GM19467 (cell line): ENCODE measurements around the gene ESPL1.

Experiments
- ATAC-seq: cut with Tn5 transposase; IDR thresholded peaks from one replicate; pipeline ENCODE4 v1.9.1; 2021; ENCODE audit warnings: mild to moderate bottlenecking, moderate library complexity; ENCODE audit not compliant: unreplicated experiment

The ESPL1 gene

GRCh38 chr12:53230108-53230845 is 37.8 kb upstream of the ESPL1 start:
- no peak for ATAC-seq

GRCh38 chr12:53231671-53231920 is 36.5 kb upstream of the ESPL1 start:
- no peak for ATAC-seq

DNA sequence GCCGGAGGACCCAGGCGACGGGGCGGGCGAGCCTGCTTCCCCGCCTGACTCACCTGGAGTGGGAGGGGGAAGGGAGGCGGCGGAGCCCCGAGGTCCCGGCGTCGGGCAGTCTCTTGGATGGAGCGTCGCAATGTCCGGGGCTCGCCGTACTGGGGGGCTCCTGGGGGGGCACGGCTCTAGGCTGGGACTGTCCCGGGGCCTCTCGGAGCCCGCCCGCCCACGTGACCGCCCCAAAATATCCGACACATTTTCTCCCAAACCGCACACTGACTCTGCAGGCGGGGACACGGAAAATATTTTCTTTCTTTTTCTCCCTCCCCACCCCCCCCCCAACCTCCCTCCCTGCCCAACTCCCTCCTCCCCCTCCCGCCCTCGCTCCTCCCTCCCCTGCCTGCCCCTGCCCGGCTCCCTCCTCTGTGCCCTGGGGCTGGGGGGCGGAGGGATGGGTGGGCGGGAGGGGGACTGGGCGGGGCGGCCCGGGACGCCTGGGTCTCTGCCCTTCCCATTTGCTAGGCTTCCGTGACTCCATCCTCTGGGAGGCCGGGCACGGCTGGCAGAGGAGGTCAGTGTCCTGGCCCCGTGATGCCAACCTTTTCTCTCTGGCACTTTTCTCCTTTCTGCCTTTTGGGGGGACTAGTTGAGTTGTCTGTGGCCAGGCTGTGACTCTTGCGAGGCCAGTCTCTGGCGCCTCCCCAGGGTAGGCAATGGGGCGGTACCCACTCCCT is 36.0 kb upstream of the ESPL1 start, which contains the start of gene RARG:
Gene RARG, minus strand, starts transcription at position 289 of the 725 bp plus-strand sequence. CDS start 4,664 bp downstream, outside the sequence.
- no peak for ATAC-seq

GRCh38 chr12:53232646-53233461 is 35.2 kb upstream of the ESPL1 start:
- ATAC-seq = no peak

- ATAC-seq = no peak
Measured at GRCh38 chr12:53233671-53234121, 34.4 kb upstream of the ESPL1 start.

GRCh38 chr12:53234271-53234914 is 33.7 kb upstream of the ESPL1 start:
- ATAC-seq = no peak

DNA sequence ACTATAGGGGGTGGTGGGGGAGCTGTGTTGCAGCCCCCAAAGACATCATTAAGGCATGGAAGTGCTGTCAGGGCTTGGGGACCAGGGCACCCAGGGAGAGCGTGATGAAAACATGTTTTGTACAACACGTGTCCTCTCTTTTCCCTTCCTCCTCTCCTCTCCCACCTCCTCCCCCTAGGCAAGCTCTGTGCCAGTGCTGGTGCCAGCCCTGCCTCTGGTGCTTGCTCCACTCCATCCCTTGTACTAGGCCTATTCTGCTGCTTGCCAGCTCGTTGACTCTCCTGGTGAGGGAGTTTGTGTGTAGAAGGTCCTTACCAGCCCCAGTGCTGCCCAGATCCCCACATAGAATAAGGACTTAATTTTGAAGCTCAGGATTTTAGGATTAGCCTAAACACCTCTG is 32.9 kb upstream of the ESPL1 start:
- ATAC-seq = no peak

GRCh38 chr12:53235742-53236442 is 32.2 kb upstream of the ESPL1 start:
- ATAC-seq = no peak

DNA sequence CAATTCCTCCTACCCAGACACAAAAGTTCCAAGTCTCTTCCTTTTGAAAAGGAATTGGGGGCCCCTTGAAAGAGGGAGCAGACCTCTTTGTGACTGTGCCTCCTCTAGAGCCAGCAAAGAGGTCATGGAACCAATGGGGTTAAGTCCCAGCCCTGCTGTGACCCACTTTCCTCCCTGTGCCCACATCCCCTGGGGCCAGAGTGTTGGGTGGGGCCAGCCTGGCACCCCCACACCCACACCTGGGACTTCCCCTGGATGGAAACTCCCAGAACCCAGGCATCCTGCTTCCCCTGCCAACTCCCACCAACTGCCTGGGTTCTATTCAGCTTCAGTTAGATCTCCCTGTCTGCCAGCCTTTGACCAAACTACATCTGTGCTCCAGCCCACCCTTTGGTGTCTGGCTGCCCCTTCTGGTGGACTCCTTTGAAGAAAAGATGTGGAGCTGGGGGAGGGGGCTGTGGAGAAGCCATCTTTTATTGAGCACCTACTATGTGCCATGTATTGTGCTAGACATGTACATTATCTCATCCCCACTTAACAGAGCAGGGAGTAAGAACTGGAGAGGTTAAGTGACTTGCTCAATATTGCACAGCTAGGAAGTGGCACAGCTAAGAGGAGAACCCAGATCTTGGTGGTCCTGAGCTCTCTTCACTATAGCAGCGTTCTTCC is 31.5 kb upstream of the ESPL1 start:
- ATAC-seq = no peak

- ATAC-seq = no peak
Measured at GRCh38 chr12:53239643-53240258, 28.3 kb upstream of the ESPL1 start.

GRCh38 chr12:53241623-53242412 is 26.3 kb upstream of the ESPL1 start:
- no peak for ATAC-seq

DNA sequence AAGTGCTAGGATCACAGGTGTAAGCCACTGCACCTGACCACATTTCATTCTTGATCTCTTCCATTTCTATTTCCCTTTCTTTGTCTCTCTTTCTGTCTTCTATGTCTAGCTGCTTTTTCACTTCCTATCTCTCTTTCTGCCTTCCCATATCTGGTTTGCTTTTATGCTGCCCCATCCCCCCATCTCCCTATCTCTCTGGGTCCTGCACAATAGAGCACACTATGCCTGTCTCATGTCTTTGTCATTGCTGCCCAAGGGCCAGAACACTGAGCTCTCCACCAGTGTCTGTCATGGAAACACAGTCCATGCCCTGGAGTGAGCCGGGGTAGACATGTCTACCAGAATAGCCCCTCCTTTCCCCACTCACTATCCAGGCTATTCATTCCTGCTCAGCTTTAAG is 23.8 kb upstream of the ESPL1 start:
- ATAC-seq = no peak

- ATAC-seq = no peak
Measured at GRCh38 chr12:53245286-53245685, 22.8 kb upstream of the ESPL1 start.

GRCh38 chr12:53251477-53252348 is 16.4 kb upstream of the ESPL1 start:
- ATAC-seq = peak; percentile 58

DNA sequence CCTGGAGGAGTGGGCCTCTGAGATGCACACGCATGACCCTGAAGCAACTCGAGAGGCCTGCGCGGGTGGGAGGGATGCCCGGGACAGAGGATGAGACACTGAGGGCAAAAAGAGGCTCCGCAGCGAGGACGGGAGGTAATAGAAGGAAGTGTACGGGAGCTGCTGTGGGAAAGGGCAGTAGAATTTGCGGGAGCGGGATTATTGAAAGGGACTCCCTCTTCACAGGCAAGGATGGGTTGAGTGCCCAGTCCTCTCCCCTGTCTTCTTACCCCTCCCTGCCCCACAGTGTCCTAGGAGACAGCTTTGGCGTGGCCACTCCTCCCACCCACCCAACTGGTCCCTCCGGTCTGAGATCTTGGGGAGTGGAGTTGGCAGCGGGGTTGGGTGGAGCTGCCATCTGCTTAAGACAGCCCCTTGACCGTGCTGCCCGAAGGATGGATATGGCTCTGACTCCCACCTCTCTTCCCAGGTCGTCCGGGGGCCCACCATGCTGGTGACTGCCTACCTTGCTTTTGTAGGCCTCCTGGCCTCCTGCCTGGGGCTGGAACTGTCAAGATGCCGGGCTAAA is 15.7 kb upstream of the ESPL1 start:
- no peak for ATAC-seq

DNA sequence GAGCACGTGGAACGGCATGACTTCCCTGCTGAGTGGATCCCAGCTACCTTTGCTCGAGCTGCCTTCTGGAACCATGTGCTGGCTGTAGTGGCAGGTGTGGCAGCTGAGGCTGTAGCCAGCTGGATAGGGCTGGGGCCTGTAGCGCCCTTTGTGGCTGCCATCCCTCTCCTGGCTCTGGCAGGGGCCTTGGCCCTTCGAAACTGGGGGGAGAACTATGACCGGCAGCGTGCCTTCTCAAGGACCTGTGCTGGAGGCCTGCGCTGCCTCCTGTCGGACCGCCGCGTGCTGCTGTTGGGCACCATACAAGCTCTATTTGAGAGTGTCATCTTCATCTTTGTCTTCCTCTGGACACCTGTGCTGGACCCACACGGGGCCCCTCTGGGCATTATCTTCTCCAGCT is 14.8 kb upstream of the ESPL1 start:
- no peak for ATAC-seq

GRCh38 chr12:53254816-53255545 is 13.1 kb upstream of the ESPL1 start:
- no peak for ATAC-seq
